Endometrium (tissue), 2 donors: ENCODE data around the gene ANTXR2.

Experiments
- FAIRE-seq: peaks from 2 replicates; lab custom pipeline; 2012; peaks lifted over from hg19 to GRCh38; lab: Jason Lieb, UNC
- donor health status: control.
- donor health status: control.

The ANTXR2 gene

DNA sequence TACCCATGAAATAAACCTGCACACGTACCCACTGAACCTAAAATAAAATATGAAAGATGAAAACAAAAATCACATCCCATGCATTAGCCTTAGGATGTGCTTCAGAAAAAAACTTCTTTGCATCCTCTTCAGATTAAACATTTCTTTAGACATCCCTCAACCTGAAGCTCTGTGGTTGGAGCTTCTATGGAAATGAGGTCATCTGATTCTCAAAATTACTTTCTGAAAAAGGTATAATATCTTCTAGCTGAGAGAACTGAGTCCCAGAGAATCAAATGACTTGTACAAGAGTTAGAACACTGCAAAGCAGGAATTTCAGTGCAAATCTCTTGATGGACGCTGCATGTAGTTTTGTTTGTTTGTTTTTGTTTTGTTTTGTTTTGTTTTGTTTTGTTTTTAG lies 19.1 kb upstream of the ANTXR2 start:
- no peak for FAIRE-seq

DNA sequence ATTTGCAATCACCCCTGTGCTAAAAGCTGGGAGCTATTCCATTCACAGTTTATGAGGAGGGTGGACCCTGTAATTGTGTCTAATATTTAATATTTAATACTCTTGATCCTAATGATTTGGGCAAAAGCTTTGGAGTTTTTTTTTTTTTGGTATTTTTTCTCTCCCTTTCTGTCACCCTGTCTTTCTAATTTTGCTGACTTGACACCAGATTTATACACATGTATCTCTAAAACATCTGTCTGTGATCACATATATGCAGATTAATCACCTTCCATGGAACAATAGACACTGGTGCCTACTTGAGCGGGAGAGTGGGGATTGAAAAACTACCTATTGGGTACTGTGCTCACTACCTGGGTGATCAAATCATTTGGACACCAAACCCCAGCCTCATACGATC lies 18.7 kb upstream of the ANTXR2 start:
- no peak for FAIRE-seq

DNA sequence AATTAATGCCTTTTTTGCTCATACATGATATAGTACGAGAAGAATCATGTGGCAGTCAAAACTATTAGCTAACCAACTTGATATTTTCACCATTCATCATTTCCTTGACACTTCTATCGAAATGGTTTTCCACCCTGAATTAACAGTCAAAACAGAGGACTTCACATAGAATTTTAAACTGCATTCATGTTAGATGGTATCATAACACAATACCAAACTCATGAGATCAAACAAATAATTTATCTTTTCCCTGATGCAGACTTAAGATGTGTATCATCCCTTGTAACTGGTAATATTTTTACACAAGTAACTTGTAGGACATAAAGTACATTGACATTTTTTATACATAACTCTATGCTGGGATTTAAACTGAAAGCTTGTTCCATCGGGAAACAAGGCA lies 18.2 kb upstream of the ANTXR2 start:
- FAIRE-seq = no peak

DNA sequence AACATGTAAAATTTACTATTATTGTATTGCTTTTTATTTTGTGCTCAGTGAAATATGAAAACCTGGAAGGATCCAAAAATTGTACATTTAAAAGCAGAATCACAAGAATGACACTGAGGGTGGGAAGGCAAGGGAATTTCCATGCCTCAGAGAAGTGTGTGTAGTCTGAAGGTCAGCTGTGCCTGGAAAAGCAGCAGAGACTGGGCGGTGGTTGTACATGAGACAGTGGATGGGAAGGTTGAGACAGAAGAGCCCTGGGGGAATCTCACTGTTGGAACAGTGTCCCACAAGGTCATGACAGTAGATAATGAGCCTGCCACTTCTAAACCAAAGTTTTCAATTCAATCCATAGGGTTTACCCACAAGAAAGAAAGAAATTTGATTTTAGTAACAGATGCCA lies 17.1 kb upstream of the ANTXR2 start:
- FAIRE-seq = no peak

DNA sequence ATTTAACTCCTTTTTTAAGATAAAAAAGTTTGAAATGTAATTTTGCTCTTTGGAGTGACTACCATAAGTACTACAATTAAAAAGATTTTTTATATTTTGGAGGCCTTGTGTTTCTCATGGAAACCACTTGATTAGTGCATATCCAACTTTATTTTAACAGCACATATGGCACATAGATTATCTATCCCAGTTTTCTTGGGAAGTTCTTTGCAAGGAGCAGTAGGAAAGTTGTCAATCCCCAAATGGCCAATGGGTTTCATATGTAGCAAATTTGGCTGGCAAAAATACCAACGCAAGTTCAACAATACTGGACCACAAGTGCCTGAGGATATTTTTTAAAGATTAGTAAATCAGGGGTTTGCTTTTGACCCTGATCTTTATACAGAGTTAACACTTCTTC lies 15.4 kb upstream of the ANTXR2 start:
- FAIRE-seq = no peak

DNA sequence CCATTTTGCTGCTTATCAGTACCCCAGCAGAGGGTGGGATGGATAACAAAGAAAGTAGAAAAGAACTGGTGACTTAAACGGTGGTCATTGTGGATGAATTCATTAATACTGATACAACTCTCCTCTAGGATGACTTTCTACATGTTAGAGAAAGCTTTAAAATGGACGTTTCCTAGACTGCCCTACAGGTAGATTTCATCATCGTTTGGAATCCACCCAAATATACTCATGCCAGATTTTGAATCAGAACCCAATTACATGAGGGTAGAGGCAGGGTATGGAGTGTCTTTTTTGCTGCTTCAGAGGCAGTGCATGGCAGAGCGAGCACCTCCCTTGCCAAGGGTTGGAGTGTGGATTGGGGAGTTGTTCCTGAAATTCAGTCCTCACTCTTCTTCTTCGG lies 13.3 kb upstream of the ANTXR2 start:
- no peak for FAIRE-seq

DNA sequence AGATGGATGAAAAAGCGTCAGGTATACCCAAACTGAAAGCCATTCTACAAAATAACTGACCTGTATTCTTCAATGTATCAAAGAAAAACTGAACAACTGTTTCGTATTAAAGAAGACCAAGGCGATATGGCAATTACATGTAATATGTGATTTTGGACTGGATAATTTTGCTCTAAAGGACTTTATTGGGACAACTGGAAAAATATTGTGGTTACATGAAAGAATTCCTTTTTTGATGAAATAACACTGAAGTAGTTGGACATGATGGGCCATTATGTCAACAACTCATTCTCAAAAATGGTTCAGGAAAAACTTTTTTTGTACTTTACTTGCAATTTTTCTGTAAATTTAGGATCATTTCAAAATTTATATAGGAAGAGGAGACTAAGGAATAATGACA lies 12.1 kb upstream of the ANTXR2 start:
- FAIRE-seq = no peak

DNA sequence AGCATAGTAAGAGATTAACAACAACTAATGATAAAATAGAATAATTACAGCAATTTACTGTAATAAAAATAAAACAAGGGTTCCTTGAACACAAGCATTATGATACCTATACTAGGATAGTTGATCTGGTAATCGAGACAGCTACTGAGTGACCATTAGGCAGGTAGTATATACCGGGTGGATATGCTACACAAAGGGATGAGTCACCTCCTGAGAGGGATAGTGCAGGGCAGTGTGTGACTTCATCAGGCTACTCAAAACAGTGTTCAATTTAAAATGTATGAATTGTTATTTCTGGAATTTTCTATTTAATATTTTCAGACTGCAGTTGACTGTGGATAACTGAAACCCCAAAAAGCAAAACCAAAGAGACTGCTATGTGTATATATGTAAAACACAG lies 9.7 kb upstream of the ANTXR2 start:
- FAIRE-seq = no peak

DNA sequence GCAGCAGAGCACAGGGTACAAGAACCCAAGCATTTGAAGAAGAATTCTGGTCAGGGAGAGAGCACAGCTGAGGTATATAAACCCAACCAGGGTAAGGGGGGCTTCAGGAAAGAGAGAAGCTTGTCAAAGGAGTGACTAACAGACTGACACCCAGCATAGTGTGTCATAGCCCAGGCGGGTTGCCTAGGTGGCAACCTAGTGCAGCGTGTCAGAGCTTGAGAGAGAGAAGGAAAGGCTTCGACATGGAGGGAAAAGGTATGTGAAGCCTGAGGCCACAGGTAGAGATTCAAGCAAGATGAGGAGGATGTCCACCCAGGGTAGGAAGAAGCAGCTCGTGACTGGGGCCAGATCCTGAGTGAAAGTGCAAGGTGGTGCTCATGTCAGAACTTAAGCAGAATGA lies 8.5 kb upstream of the ANTXR2 start:
- no peak for FAIRE-seq

DNA sequence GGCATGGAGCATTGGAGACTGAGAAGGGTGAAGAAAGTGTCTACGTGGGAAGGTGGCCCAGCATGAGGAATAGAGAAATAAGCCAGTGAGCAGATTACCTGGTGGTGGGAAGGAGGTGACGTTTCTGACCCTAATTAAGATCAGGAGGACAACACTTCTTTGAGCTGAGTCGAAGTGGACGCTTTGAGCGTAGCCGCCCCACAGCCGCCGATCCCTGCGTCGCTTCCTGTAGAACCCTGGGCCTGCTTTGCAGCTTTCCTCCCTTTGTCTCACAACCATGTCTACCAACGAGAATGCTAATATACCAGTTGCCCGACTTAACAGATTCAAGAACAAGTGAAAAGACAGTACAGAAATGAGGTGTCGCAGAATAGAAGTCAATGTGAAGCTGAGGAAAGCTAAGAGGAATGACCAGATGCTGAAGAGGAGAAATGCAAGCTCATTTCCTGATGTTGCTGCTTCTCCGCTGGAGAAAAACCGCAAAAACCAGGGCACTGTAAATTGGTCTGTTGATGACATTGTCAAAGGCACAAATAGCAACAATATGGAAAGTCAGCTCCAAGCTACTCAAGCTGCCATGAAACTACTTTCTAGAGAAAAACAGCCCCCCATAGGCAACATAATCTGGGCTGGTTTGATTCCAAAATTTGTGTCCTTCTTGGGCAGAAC lies 6.4 kb upstream of the ANTXR2 start:
- FAIRE-seq = no peak

DNA sequence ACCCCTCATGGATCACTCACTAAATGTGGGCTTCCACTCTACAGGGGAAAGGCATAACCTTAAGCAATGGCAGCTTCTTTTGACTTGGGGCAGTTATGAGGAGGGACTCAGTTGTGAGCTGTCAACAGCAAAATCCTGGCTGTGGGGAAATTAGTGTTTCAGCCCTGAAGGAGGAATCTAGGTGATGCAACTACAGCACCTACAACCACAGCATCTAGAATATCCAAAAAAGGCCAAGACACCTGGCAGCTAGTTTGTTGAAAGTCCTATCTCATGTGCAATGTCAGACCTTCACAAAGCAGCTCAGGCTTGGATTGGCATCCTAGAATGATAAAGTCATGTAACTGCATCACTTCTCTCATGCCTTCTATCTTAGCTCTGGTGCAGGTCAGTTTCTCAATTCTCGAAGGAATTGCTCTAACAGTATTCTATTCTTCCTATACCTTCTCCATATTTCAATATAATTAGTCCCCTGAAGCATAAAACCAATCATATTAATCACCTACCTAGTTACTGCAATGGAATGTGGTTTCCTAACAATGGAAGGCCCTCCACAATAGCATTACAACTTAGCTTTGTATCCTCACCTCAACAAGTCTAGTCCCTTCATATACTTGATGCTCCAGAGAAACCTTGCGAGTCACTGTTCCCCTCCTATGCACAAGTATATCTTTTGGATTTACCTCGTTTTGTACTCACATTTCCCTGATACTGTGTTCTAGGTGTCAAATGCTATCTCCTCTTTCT lies 5.5 kb upstream of the ANTXR2 start:
- FAIRE-seq = no peak

DNA sequence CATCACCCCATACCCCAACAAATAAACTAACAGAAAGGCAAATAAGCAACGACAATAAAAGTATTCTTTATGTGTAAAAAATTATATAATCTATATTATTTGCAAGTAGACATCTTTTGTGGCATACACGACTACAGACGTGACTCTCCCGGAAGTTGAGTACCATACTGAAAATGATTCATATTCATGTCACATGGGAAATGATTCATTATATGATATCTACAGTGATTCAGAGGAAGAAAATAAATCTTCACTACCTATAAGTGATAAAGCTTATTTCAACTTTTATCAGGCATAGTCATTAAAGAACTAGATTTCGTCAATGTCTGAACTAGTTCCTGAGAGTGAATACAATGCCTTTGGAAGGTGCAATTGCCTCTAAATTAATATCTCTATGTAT lies 4.6 kb upstream of the ANTXR2 start:
- no peak for FAIRE-seq

DNA sequence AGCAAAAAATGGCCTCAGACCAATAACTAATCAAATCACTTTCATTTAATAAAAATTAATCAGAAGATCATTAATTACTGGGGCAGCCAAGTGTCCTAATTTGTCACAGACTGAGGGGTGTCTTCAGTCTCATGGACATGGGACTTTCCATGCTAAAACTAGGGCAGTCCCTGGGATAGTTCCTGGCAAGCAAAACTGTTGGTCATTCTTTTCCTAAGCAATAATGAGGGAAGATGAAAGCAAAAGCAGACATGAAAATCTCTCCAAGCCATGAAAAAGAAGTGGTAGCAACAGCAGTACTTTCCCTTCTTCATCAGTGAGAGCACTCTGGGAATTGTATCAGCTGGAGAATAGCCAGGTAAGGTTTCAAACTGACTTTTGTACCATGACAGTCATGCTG lies 3.7 kb upstream of the ANTXR2 start:
- no peak for FAIRE-seq

DNA sequence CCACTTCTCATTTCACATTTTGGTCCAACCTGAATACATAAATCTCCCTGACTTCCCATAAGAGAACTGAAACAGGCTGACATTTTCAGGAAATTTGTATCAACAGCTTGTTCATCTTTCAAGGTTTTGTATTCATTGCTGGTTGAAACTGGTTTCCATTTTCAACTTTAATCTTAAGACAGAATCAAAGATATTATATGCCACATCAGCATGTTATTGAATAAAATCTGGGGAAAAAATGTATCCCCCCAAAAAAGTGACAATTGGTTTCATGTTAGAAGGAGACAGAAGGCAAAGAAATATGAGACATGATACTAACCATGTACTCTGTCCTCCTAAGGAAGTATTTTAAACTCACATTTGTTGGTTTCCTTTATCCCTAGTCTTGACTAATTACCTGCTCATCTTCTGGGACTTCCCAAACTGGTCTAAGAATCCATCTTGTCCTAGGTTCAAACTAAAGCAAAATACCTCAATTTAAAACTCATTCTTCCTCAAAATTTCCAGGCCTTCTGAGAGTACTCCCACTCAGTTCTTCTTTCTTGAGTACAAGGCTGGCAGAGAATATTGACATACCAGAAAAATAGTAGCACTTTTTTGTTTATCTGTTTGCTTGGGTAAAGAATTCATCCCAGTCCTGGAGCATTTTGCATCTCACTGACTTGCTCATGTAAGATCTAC lies 3.1 kb upstream of the ANTXR2 start:
- FAIRE-seq = no peak

DNA sequence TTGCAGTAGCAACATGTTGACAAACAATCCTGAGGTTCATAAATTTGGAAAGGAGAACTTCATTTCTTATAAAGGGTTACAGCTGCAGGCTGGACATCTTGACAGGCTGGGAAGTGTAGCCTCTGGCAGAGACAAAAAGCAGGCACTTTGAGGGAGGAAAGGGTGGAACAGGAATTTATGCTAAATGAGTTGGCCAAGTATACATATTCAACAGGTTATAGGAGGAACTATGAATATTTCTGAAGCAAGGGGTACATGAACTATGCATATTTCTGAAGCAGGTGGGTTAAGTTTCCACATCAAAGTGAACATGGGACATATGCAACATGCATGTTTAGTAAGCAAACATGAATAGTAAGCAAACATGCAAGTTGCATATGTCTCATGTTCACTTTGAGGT lies 1.6 kb upstream of the ANTXR2 start:
- FAIRE-seq = no peak

DNA sequence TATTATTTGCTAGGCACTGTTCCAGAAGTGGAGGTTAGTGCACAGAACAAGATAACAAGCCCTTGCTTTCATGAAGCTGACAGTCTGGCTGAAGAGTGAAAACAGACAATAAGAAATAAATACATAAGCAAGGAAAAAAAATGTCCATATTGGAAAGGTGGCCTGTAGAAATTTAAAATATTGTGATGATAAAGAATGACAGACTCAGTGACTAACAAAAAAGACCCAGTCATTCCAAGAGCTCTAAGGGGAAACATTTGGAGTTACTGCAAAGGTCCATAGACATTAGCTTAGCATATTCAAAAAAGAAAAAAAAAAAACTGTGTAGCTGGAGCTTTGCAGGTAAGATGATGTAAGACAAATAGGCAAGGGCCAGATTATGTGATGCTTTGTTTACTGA lies 1.0 kb upstream of the ANTXR2 start:
- FAIRE-seq = no peak

DNA sequence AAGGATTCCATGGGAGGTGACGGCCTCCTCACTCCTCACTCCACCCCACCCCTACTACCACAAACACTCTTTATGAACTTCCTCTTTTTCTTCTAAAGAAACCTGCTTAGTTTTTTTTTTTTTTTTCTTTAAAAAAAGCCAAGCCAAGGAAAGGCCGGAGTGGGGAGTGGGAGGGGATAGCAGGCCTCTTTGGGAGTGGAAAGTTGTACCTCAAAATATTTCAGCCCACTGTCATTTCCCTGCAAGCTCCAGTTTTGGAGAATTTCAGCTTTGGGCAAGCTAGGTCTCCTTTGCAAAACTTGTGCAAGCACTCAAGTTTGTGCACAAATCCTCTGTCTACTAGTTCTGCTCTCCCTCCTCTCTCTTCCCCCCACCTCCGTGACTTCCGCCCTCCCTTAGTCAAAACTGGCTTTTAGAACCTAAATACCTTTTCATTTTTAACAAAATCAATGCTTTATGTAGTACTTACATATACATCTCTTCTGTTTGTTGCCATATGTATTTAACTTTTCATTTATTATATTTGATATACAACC lies 512 bp upstream of the ANTXR2 start:
- FAIRE-seq = peak; percentile 21

DNA sequence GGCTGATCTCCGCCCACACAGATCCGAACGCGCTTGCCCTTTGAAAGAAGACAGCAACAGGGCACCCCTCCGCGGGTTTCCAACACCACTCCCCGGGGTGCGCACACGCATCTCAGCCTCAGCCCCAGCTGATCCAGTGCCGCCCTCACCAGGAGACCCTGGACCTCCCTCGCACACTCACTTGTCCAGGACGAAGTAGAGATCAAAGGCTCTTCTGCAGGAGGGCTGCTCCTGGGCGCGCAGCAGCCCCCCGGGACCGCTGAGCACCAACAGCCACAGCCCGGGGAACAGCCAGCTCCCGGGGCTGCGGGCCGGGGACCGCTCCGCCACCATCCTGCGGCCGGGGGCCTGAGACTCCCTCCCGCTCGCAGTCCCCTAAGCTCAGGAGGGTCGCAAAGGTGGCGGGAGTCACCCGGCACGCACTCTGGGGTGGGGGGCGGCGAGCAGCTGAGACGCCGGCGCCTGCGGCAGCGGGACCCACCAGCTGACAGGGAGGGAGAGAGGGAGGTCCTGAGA lies 743 bp downstream of the ANTXR2 start:
- FAIRE-seq = no peak

DNA sequence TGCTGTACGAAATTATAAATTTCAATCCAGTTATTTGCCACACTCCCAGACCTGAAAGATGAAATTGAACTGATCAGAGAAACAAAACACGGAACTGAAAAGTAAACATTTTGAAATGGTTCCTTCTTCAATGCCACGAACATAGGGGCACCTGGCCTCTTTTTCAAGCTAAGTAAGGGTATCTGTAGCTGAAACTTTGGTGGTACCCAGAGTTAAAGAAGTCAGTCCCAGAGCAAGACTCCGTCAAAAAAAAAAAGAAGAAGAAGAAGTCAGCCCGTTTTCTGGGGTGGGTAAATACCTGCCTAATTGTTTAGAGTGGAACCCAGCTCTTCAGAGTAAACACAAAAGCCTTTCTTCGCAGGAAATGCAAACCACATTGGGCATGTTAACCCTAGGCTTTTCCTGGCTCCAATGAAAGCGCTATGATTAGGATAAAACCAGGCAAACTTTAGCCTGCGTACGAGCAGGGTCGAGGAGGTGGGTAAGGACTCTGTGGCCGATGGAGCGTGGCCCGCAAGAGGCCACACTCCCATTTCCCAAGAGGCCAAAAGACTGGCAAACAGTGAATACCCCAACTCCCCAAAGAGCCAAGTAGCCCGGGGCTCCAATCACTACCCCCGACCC lies 1.3 kb downstream of the ANTXR2 start:
- no peak for FAIRE-seq

DNA sequence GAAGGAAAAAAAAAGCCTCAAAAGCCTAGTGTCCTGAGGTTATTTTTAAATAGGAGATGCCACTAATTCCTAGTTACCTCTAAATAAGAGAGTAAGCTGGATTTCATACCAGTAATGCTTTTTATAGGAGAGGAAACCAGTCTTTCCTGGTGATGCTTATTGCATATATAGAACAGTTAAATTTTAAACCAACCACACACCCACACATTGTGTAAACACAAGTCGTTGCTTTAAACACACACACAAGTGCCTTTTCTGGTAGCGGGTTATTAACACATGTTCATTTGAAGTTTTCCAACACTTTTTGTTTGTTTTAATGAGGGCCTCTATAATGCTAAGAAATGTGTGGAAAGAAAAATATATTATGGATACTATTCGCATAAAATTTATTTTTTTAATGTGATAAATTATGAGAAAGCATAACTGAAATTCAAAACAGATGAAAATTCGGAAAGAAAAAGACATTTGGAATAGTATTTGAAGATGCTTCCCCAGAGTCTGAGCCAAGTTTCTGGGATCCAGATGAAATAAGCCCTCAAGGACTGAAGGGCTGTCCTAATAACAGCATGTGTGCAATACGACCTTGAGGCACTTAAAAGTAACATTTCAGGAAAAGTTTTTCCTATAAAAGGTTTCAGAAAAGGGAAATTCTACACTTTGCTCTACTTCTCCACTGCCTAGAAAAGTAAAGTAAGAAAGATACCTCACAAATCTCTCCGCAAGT lies 2.0 kb downstream of the ANTXR2 start:
- FAIRE-seq = peak; percentile 88

DNA sequence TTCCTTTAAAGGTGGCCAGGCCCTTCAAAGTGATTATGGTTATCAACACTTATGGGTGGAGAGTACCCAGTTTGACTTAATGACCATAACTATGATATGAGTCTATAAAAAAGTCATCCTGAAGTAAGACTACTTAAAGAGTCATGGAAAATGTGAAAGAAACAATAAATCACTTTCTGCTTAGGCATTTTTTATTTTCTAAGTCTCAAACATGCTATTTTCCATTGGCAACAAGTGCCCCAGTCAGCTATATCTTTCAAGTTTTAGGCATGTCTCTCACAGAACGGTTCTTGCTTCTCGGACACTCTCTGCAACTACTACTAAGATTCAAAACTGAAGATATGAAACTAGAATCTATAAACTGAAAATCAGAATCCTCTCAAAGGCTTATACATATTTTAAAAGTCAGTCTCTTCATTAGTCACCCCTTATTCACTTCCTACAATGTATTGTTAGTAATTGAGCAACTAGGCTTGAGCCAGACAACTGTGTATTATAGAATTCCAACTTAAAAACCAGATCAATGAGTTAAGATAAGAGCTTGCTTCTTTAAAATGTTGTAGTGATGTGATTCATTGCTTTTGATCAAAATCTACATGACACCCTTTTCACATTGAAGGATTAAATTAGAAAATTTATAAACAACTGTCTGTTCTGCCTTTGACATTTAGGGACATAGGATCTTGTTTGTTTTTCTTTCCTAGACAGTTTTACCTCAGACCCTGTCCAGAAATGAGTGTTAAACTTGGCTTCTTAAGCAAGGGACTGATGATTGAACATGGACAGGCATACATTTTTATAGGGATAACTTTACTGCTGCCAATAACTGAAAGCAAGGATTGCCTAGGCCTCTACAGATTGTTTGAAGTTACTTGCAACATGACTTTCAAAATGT lies 2.9 kb downstream of the ANTXR2 start:
- no peak for FAIRE-seq
